Right lobe of liver (tissue), 4 donors: ENCODE data around the gene FAM228B.

Experiments
- CTCF ChIP-seq, 4 donors: fragments of 200-600 bp in 3 of 4; fragments of 450-650 bp in 1 of 4; IDR thresholded peaks; one replicate each; pipeline versions ENCODE4 v1.5.1 to v1.8.0; 2016 to 2022; ENCODE audit warnings: antibody characterized with exemption in 4 of 4, mild to moderate bottlenecking in 2 of 4
- POLR2A ChIP-seq: fragments of 450-650 bp; IDR thresholded peaks from one replicate; pipeline ENCODE4 v1.6.1; 2017; ENCODE audit warnings: antibody characterized with exemption, mild to moderate bottlenecking
- donor health status: DM: no; HTN: no; CAD: no.
- donor health status: DM: no; HTN: no; CAD: no.
- donor health status: DM: no; HTN: yes; CAD: no.

GRCh38 chr2:24191848-24192247 lies 68.6 kb downstream of the FAM228B start:
- TF ChIP-seq CTCF (IDR thresholded peaks at IDR 0.05) = no peak
- TF ChIP-seq POLR2A = no peak
